Kidney glomerular epithelial cell (primary cell): Measurements from ENCODE around the gene AP2B1.
A peak's percentile ranks its signal among the peaks of the same experiment; 100 is the strongest.

Experiments
- DNase-seq: peaks from one replicate; lab custom pipeline; 2025; lab: John Stamatoyannopoulos, UW

AP2B1 gene

GRCh38 chr17:35730400-35731005, 143.4 kb downstream of the AP2B1 start:
- no peak for DNase-seq

- peak; percentile 35 for DNase-seq
These were observed 144.3 kb downstream of the AP2B1 start, which contains the start of gene RASL10B for GRCh38 chr17:35731239-35731916. Gene RASL10B (plus strand): TSS chr17:35731639. CDS start chr17:35735185, 3,546 bp downstream.

- no peak for DNase-seq
These were observed 145.0 kb downstream of the AP2B1 start for GRCh38 chr17:35731917-35732805.

- DNase-seq, result no peak
These were observed 145.6 kb downstream of the AP2B1 start for GRCh38 chr17:35732806-35733136.

- DNase-seq, result no peak
These were observed 146.2 kb downstream of the AP2B1 start for GRCh38 chr17:35733366-35733765.

GRCh38 chr17:35734396-35734795, 147.3 kb downstream of the AP2B1 start:
- DNase-seq, result no peak

GRCh38 chr17:35735036-35735805, 148.1 kb downstream of the AP2B1 start:
- DNase-seq, result no peak

GRCh38 chr17:35736236-35736635, 149.1 kb downstream of the AP2B1 start:
- no peak for DNase-seq

- DNase-seq, result no peak
These were observed 151.5 kb downstream of the AP2B1 start for GRCh38 chr17:35738519-35739133.

- no peak for DNase-seq
These were observed 153.1 kb downstream of the AP2B1 start for GRCh38 chr17:35740216-35740615.

- no peak for DNase-seq
These were observed 154.1 kb downstream of the AP2B1 start for GRCh38 chr17:35740997-35741931.

GRCh38 chr17:35742496-35742895, 155.4 kb downstream of the AP2B1 start:
- no peak for DNase-seq

- no peak for DNase-seq
These were observed 155.9 kb downstream of the AP2B1 start for GRCh38 chr17:35742896-35743477.

- peak; percentile 14 for DNase-seq
These were observed 156.7 kb downstream of the AP2B1 start for GRCh38 chr17:35743626-35744328.

- DNase-seq, result no peak
These were observed 157.7 kb downstream of the AP2B1 start for GRCh38 chr17:35744830-35745229.

- no peak for DNase-seq
These were observed 158.1 kb downstream of the AP2B1 start for GRCh38 chr17:35745246-35745645.

- DNase-seq, result no peak
These were observed 158.7 kb downstream of the AP2B1 start for GRCh38 chr17:35745749-35746320.

GRCh38 chr17:35747540-35748017, 160.5 kb downstream of the AP2B1 start:
- DNase-seq, result peak; percentile 59

- no peak for DNase-seq
These were observed 161.3 kb downstream of the AP2B1 start for GRCh38 chr17:35748341-35748841.
